Endothelial cell of umbilical vein (primary cell): ENCODE data around the gene LPIN1. TPM values are rescaled to one million over a fixed set of nuclear protein-coding genes. Genes with fewer than 3 reads are reported as not detected.

Source experiments
- BruUV-seq: library from RNA; stranded (reverse); fragments of 400-500 nt; replicated peaks from 2 replicates; lab custom pipeline; 2021; lab: Mats Ljungman, UMichigan
- CTCF ChIA-PET: fragments of 300-600, 350-600 bp; sonication (Branson Sonifier 250); formaldehyde crosslinking; loops from one replicate; lab custom pipeline; 2021; ENCODE audit warnings: antibody characterized with exemption, inconsistent platforms; lab: Charles Lee
- POLR2A ChIA-PET: fragments of 300-600, 350-600 bp; sonication (Branson Sonifier 250); formaldehyde crosslinking; loops from one replicate; lab custom pipeline; 2021; ENCODE audit warnings: antibody characterized with exemption, inconsistent platforms; lab: Charles Lee
- DNase-seq: peaks from one replicate; pipeline ENCODE4 v3.0.0-alpha.2; 2011; ENCODE audit warnings: low read depth, low spot score
- FAIRE-seq: peaks from 2 replicates; lab custom pipeline; 2011; peaks lifted over from hg19 to GRCh38; lab: Jason Lieb, UNC
- H2AFZ ChIP-seq: 2 replicates; pipeline ENCODE4 v1.6.0; 2012; ENCODE audit warnings: low read depth, low read length, control low read depth, inconsistent platforms
- H3K27ac ChIP-seq: 2 replicates; pipeline ENCODE4 v1.5.1; 2011; ENCODE audit warnings: low read depth, mild to moderate bottlenecking, control low read depth, low read length, moderate library complexity; ENCODE audit not compliant: insufficient read depth
- H3K27me3 ChIP-seq, 2 experiments: 2 replicates each; pipeline versions ENCODE4 v1.6.0 to v1.6.1; 2011; ENCODE audit warnings: low read length in 2 of 2, mixed read lengths in 1 of 2; ENCODE audit not compliant: control insufficient read depth in 2 of 2, insufficient read depth in 2 of 2
- H3K36me3 ChIP-seq, 2 experiments: 2 replicates in 1 of 2; 3 replicates in 1 of 2; pipeline ENCODE4 v1.5.1; 2011; ENCODE audit warnings: low read length in 2 of 2, mild to moderate bottlenecking in 1 of 2, moderate library complexity in 1 of 2; ENCODE audit not compliant: control insufficient read depth in 2 of 2, insufficient read depth in 2 of 2; ENCODE audit errors: extremely low read depth in 1 of 2
- H3K4me1 ChIP-seq: 3 replicates; pipeline ENCODE4 v1.5.1; 2011; ENCODE audit warnings: mild to moderate bottlenecking, low read length; ENCODE audit not compliant: control insufficient read depth, insufficient read depth; ENCODE audit errors: extremely low read depth
- H3K4me2 ChIP-seq: 2 replicates; pipeline ENCODE4 v1.6.1; 2011; ENCODE audit warnings: low read length, control low read depth, mixed read lengths; ENCODE audit not compliant: insufficient read depth
- H3K4me3 ChIP-seq, 3 experiments: fragments of 200-600 bp in 1 of 3; sonication (generic), shearing (Covaris generic) in 1 of 3; replicated peaks in 1 of 3; 2 replicates each; pipeline ENCODE4 v1.5.1; 2011 to 2016; ENCODE audit warnings: control low read depth in 3 of 3, low read length in 3 of 3, mild to moderate bottlenecking in 2 of 3, inconsistent platforms in 1 of 3, low read depth in 1 of 3, moderate library complexity in 1 of 3; ENCODE audit not compliant: insufficient read depth in 1 of 3
- H3K79me2 ChIP-seq: 2 replicates; pipeline ENCODE4 v1.6.0; 2012; ENCODE audit warnings: low read length, inconsistent platforms; ENCODE audit not compliant: control insufficient read depth, insufficient read depth
- H3K9ac ChIP-seq: replicated peaks from 2 replicates; pipeline ENCODE3; 2011; ENCODE audit warnings: low read length, control low read depth; ENCODE audit not compliant: insufficient read depth; ENCODE audit errors: extremely low read depth
- H3K9me1 ChIP-seq: replicated peaks from 3 replicates; pipeline ENCODE4 v1.6.0; 2011; ENCODE audit warnings: mild to moderate bottlenecking, low read length; ENCODE audit not compliant: control insufficient read depth, insufficient read depth; ENCODE audit errors: extremely low read depth
- H3K9me3 ChIP-seq: replicated peaks from 2 replicates; pipeline ENCODE4 v1.5.1; 2012; ENCODE audit warnings: low read length, inconsistent platforms; ENCODE audit not compliant: control insufficient read depth, insufficient read depth
- H4K20me1 ChIP-seq: replicated peaks from 2 replicates; pipeline ENCODE3; 2011; ENCODE audit warnings: mild to moderate bottlenecking, low read length; ENCODE audit not compliant: control insufficient read depth, insufficient read depth; ENCODE audit errors: extremely low read depth
- EZH2 ChIP-seq: IDR thresholded peaks from 2 replicates; pipeline ENCODE4 v1.6.1; 2012; ENCODE audit warnings: borderline replicate concordance, low read depth, mild to moderate bottlenecking, moderate library complexity, low read length, inconsistent platforms; ENCODE audit not compliant: severe bottlenecking
- FOS ChIP-seq: IDR thresholded peaks from 2 replicates; pipeline ENCODE4 v1.6.1; 2011; ENCODE audit warnings: mild to moderate bottlenecking, low read length, moderate library complexity, borderline replicate concordance; ENCODE audit not compliant: insufficient read depth
- GATA2 ChIP-seq: IDR thresholded peaks from 2 replicates; pipeline ENCODE4 v1.7.0; 2011; ENCODE audit warnings: low read depth, mild to moderate bottlenecking, moderate library complexity, mixed read lengths, low read length; ENCODE audit not compliant: insufficient read length, insufficient read depth
- JUN ChIP-seq: IDR thresholded peaks from 2 replicates; pipeline ENCODE4 v1.6.1; 2011; ENCODE audit warnings: borderline replicate concordance, low read depth; ENCODE audit not compliant: insufficient read length, insufficient read depth
- MYC ChIP-seq: IDR thresholded peaks from one replicate; pipeline ENCODE4 v1.6.1; 2011; ENCODE audit warnings: mild to moderate bottlenecking, low read depth, low read length
- POLR2A ChIP-seq: IDR thresholded peaks from 2 replicates; pipeline ENCODE4 v1.6.1; 2012; ENCODE audit warnings: low read depth, mild to moderate bottlenecking, control low read depth, low read length
- POLR2AphosphoS5 ChIP-seq: IDR thresholded peaks from 2 replicates; pipeline ENCODE4 v1.6.1; 2012; ENCODE audit warnings: low read depth, mild to moderate bottlenecking, control low read depth, low read length, moderate library complexity; ENCODE audit not compliant: insufficient read depth
- dilution Hi-C: fragments of 300-500 bp; cut with MboI; formaldehyde crosslinking; loops from one replicate; pipeline ENCODE4 v1.15.0; 2019; ENCODE audit warnings: low sequenced_read_pairs; ENCODE audit not compliant: extremely low pct_ligation_motif_present
- intact Hi-C: fragments of 100-400 bp; cut with micrococcal nuclease; formaldehyde crosslinking; loops from one replicate; pipeline ENCODE4 v1.10.0; 2022
- polyA plus RNA-seq, 4 experiments: library from polyadenylated mRNA; depleted of rRNA in 3 of 4; stranded (reverse) in 3 of 4; unstranded in 1 of 4; fragments of >200 nt; gene quantifications; 2 replicates each; pipeline versions ENCODE4 v1.2.1 to v1.2.3, GENCODE V29; 2011 to 2012; ENCODE audit warnings: missing spikeins in 1 of 4
- total RNA-seq: library from RNA; stranded (reverse); gene quantifications from 2 replicates; pipeline ENCODE4 v1.2.3, GENCODE V29; 2021
- TF ChIP-seq, protein P1 (sequence below): IDR thresholded peaks from 2 replicates; pipeline ENCODE4 v1.6.1; 2011; ENCODE audit not compliant: insufficient read depth, insufficient read length
- TF ChIP-seq, protein P2 (sequence below), 2 donors: IDR thresholded peaks; 1 replicate in 1 of 2; 2 replicates in 1 of 2; pipeline ENCODE4 v1.5.1; 2011; ENCODE audit warnings: low read length in 2 of 2, mild to moderate bottlenecking in 2 of 2, moderate library complexity in 2 of 2, control low read depth in 1 of 2, inconsistent platforms in 1 of 2, low read depth in 1 of 2; ENCODE audit not compliant: insufficient read depth in 1 of 2; ENCODE audit errors: extremely low read depth in 1 of 2

The LPIN1 gene
- total and polyA plus RNA-seq, 2 donors (not counting 3 experiments of a cell fraction or from before 2014, with no cell fraction given) = 26.6 to 80.4 TPM

DNA sequence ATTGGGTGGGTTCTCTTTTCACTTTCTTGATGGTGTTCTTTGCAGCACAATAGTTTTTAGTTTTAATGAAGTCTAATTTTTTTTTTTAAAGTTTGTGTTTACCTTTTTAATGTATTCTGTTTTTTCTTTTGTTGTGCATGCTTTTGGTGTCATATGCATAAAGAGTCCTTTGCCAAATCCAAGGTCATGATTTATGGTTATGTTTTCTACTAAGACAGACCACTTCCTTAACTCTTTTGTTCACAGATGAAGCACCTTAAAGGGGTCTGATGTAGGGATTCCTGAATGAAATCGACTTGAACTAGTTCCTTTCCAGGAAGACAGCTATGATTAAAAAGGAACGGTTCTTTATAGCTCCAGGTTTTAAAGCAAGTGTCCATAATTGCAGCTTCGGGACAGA lies 23.1 kb downstream of the LPIN1 start:
- H4K20me1 ChIP-seq = no peaks in the 10 kb centered on the region
- ChIA-PET CTCF (interaction anchor here (1.5 kb wide), 1 partner anchor 15 kb away, joined by 5 read pairs; no protein-coding TSS in a partner anchor), POLR2A (no interaction called here)
- peaks cover 17 to 41% of the 10 kb centered on the region in 2 experiments for H3K36me3 ChIP-seq
- FAIRE-seq (no peak), DNase-seq (no peak)
- H3K79me2 ChIP-seq = peaks cover 9% of the 10 kb centered on the region
- no peak overlapping the region for H2AFZ ChIP-seq
- peaks cover 4% of the 10 kb centered on the region for H3K4me1 ChIP-seq
- no peak overlapping the region for H3K9ac ChIP-seq
- intact Hi-C loops = no loop called here
- H3K4me3 ChIP-seq = no peak overlapping the region
- BruUV-seq = no TSS peak
- no peak for TF ChIP-seq MYC
- TF ChIP-seq JUN = no peak
- no peak for TF ChIP-seq FOS
- TF ChIP-seq POLR2AphosphoS5 = no peak
- no peak for TF ChIP-seq EZH2
- TF ChIP-seq, protein P1, sequence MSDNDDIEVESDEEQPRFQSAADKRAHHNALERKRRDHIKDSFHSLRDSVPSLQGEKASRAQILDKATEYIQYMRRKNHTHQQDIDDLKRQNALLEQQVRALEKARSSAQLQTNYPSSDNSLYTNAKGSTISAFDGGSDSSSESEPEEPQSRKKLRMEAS = no peak
- TF ChIP-seq, protein P2, sequence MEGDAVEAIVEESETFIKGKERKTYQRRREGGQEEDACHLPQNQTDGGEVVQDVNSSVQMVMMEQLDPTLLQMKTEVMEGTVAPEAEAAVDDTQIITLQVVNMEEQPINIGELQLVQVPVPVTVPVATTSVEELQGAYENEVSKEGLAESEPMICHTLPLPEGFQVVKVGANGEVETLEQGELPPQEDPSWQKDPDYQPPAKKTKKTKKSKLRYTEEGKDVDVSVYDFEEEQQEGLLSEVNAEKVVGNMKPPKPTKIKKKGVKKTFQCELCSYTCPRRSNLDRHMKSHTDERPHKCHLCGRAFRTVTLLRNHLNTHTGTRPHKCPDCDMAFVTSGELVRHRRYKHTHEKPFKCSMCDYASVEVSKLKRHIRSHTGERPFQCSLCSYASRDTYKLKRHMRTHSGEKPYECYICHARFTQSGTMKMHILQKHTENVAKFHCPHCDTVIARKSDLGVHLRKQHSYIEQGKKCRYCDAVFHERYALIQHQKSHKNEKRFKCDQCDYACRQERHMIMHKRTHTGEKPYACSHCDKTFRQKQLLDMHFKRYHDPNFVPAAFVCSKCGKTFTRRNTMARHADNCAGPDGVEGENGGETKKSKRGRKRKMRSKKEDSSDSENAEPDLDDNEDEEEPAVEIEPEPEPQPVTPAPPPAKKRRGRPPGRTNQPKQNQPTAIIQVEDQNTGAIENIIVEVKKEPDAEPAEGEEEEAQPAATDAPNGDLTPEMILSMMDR (IDR thresholded peaks at IDR 0.05; ENCODE audit: extremely low read depth in 1 of 2, insufficient read depth in 1 of 2, low read depth in 1 of 2, low read length in 2 of 2) = no peak
- TF ChIP-seq POLR2A = no peak
- TF ChIP-seq GATA2 = no peak
- no peaks in the 10 kb centered on the region for H3K9me3 ChIP-seq
- no peak overlapping the region for H3K27ac ChIP-seq
- no peaks in the 10 kb centered on the region for H3K9me1 ChIP-seq
- dilution Hi-C loops = loop anchor here (10.0 kb wide), 1 partner anchor 75 kb away; no protein-coding TSS in a partner anchor
- H3K4me2 ChIP-seq = no peak overlapping the region
- H3K27me3 ChIP-seq = no peaks in the 10 kb centered on the region
